ENCODE data around the gene PPP1R1C. TPM values are rescaled to one million over a fixed set of nuclear protein-coding genes. Genes with fewer than 3 reads are reported as not detected.

Gene PPP1R1C
- total RNA-seq, 4 donors from 2014 or later: 1.5 to 6.3 TPM; not detected in 2

DNA sequence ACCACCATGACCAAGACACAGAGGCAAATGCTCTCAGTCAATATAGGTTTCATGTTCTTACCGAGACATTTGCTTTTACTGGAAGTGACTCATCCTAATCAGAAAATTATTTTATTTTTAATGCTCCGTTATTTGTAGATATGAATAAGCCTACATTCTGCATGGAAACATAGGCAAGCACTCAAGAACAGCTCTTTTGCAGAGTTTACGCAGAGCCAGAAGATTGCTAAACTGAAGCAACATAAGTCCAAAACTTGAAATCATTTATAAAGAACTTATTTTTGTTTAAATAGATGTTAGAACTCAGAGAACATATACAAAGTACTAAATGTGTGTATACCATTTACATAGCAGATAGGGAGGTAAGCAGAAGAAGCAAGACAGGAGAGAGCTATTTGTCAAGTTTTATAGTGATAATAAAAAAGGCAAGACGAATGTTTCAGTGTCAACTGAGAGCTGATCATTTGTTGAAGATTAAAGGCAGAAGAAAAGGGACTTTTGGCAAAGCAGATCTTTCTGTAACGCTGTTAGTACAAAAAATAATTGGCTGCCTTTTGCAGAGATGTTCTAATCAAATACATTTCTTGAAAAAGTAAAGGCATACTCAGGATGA is 12.4 kb upstream of the PPP1R1C start:
- TF ChIP-seq POLR2A (IDR thresholded peaks at IDR 0.05): no peak
- TF ChIP-seq, protein P1, sequence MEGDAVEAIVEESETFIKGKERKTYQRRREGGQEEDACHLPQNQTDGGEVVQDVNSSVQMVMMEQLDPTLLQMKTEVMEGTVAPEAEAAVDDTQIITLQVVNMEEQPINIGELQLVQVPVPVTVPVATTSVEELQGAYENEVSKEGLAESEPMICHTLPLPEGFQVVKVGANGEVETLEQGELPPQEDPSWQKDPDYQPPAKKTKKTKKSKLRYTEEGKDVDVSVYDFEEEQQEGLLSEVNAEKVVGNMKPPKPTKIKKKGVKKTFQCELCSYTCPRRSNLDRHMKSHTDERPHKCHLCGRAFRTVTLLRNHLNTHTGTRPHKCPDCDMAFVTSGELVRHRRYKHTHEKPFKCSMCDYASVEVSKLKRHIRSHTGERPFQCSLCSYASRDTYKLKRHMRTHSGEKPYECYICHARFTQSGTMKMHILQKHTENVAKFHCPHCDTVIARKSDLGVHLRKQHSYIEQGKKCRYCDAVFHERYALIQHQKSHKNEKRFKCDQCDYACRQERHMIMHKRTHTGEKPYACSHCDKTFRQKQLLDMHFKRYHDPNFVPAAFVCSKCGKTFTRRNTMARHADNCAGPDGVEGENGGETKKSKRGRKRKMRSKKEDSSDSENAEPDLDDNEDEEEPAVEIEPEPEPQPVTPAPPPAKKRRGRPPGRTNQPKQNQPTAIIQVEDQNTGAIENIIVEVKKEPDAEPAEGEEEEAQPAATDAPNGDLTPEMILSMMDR (IDR thresholded peaks at IDR 0.05): no peak
- intact Hi-C loops (cut with DNase I; ENCODE audit: low total_unique reads): no loop called here
- DNase-seq (ENCODE audit: low spot score in 2 of 2): no peak
- WGBS, 2 donors: 40 to 46% methylated on average over 5 of the region's 5 CpGs
- H3K4me3 ChIP-seq (ENCODE audit: low read depth, poor library complexity, severe bottlenecking): no peak overlapping the region

DNA sequence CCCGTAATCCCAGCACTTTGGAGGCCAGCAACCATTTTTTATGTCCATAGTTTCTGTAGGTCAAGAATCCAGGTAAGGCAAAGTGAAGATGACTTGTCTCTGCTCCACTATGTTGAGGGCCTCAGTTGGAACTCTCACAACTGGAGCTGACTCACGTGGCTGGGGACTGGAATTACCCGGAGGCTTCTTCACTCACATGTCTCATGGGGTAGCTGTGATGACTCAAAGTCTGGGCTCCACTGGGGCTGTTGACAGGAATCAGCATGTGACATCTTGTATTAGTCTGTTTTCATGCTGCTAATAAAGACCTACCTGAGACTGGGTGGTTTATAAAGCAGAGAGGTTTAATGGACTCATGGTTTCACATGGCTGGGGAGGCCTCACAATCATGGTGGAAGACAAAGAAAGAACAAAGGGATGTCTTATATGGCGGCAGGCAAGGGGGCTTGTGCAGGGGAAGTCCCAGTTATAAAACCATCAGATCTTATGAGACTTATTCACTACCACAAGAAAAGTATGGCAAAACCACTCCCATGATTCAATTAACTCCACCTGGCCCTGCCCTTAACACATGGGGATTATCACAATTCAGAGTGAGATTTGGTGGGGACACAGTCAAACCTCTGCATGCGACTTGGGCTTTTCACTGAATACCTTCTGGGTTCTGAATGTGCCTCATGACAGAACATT is 7.8 kb upstream of the PPP1R1C start:
- TF ChIP-seq, protein P1 (IDR thresholded peaks at IDR 0.05): no peak
- no peak for TF ChIP-seq POLR2A (IDR thresholded peaks at IDR 0.05)
- H3K4me3 ChIP-seq (ENCODE audit: low read depth, poor library complexity, severe bottlenecking): no peak overlapping the region
- 59 to 60% methylated on average over 5 of the region's 5 CpGs for WGBS, 2 donors
- intact Hi-C loops (cut with DNase I; ENCODE audit: low total_unique reads): no loop called here
- DNase-seq (ENCODE audit: low spot score in 2 of 2): peak in 1 of 2 donors; percentile 63

DNA sequence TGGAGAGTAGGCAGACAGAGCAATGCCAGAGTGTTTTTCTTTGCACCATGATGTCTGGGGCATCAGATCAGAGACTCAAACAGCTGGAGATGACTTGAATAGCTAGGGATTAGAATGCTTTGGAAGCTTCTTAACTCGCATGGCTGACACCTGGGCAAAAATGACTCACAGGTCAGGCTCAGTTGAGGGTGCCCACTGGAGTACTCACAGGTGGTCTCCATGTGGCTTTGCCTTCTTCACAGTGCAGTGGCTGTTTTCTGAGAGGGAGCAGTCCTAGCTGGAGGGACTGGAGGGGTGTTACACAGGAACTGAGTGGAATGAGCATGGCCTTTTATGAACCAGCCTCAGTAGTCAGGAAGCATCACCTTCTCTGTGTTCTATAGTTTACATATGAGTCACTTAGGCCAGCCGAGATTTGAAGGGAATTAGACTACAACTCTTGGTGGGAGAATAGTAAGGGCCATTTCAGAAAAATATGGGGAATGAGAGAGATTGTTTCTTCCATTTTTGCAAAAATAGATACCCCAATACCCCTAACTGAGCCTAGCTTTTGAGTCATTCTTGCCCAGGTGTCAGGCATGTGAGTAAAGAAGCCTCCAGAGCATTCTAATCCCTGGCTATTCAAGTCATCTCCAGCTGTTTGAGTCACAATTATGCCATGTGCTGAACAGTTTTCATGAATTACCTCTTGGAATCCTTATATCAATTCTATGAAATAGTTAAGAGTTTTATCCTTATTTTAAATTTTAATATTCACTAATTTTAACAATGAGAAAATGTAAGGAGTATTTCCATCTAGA is 7.1 kb upstream of the PPP1R1C start:
- H3K4me3 ChIP-seq (ENCODE audit: low read depth, poor library complexity, severe bottlenecking): no peak overlapping the region
- TF ChIP-seq, protein P1 (IDR thresholded peaks at IDR 0.05): no peak
- no peak for TF ChIP-seq POLR2A (IDR thresholded peaks at IDR 0.05)
- intact Hi-C loops (cut with DNase I; ENCODE audit: low total_unique reads): no loop called here
- no peak for DNase-seq (ENCODE audit: low spot score in 2 of 2)
- 50 to 70% methylated on average over 2 of the region's 2 CpGs for WGBS, 2 donors

DNA sequence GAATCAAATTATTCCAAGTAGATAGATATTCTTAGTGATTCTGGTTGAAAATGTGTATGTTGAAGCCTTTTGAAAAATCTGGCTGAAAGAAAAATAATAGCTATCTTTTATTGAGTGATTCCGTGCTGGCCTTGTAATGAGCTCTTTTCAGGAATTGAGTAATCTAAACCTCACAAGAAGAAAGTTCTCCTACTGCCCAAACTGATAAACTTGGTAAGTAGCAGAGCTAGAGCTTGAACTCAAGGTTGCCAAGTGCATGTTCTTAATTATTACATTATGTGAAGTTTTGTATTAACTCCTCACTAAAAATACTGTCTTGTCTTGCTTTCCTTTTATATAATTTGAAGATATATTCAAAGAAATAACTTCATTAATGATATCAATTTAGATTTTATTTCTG is 1.6 kb upstream of the PPP1R1C start:
- WGBS, 2 donors: 66 to 73% methylated on average over 1 of the region's 1 CpG
- intact Hi-C loops (cut with DNase I; ENCODE audit: low total_unique reads): no loop called here
- no peak overlapping the region for H3K4me3 ChIP-seq (ENCODE audit: low read depth, poor library complexity, severe bottlenecking)
- no peak for DNase-seq (ENCODE audit: low spot score in 2 of 2)
- no peak for TF ChIP-seq POLR2A (IDR thresholded peaks at IDR 0.05)
- TF ChIP-seq, protein P1 (IDR thresholded peaks at IDR 0.05): no peak

DNA sequence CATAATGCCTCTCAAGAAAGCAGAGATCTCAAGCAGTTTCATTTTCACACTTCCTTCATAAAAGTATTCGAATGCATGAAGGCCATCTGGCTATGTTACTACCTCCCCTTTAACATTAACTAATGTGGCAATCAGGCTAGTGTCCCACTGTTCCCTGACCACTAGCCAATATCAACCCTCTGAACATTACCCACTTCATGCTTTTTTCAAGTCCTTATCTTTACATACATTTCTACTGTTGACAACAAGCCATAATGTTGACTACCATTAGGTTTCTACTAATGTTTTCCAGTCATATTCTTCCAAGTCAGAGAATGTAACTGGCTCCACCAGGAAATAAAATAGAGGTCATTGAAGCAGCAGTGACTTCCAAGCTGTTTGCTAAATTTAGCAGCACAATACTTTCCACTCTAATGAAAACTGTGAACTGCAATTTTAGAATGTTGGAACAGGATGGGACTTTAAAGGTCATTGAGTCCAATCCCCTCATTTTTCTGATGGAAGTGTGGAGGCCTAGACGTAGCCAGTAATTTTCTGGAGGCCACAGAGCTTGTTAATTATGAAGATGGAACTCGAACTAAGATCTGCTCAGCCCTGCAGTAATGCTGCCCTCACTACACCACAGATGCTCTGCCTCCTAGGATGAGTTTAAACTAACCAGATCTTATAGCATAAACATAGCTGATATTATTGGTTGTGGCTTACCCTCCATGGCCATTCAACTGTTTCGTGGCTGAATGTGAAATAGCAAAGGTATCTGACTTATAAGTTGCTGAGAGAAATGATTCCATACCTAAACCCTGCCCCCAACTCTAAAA is 630 bp upstream of the PPP1R1C start:
- H3K4me3 ChIP-seq (ENCODE audit: low read depth, poor library complexity, severe bottlenecking): no peak overlapping the region
- WGBS, 2 donors: 64 to 69% methylated on average over 4 of the region's 4 CpGs
- intact Hi-C loops (cut with DNase I; ENCODE audit: low total_unique reads): no loop called here
- TF ChIP-seq POLR2A (IDR thresholded peaks at IDR 0.05): no peak
- TF ChIP-seq, protein P1 (IDR thresholded peaks at IDR 0.05): no peak
- DNase-seq (ENCODE audit: low spot score in 2 of 2): no peak
